Left ventricle myocardium inferior (tissue), 1 donor: ENCODE results near the gene FBXW11. TPM values are rescaled to one million over a fixed set of nuclear protein-coding genes. Genes with fewer than 3 reads are reported as not detected.

Experiments
- DNase-seq: peaks from one replicate; pipeline ENCODE4 v3.0.0-alpha.2; 2020
- H3K27ac ChIP-seq: fragments of 200-600 bp; replicated peaks from 2 replicates; pipeline ENCODE4 v1.8.0; 2021
- H3K27me3 ChIP-seq: fragments of 200-600 bp; 2 replicates; pipeline ENCODE4 v1.8.0; 2021; ENCODE audit warnings: low read depth
- H3K36me3 ChIP-seq: fragments of 200-600 bp; 2 replicates; pipeline ENCODE4 v1.8.0; 2021
- H3K4me1 ChIP-seq: fragments of 200-600 bp; 2 replicates; pipeline ENCODE4 v1.8.0; 2021
- H3K4me3 ChIP-seq: fragments of 200-600 bp; 2 replicates; pipeline ENCODE4 v1.8.0; 2021; ENCODE audit warnings: mild to moderate bottlenecking, moderate library complexity
- H3K9me3 ChIP-seq: fragments of 200-600 bp; replicated peaks from 2 replicates; pipeline ENCODE4 v1.8.0; 2021
- CTCF ChIP-seq: fragments of 200-600 bp; IDR thresholded peaks from 2 replicates; pipeline ENCODE4 v1.8.0; 2021; ENCODE audit warnings: antibody characterized with exemption, mild to moderate bottlenecking, borderline replicate concordance
- intact Hi-C: fragments of 100-400 bp; cut with micrococcal nuclease; formaldehyde crosslinking; loops from one replicate; pipeline ENCODE4 v1.11.0; 2022
- total RNA-seq: library from RNA; stranded (reverse); fragmentation: NEBNext Ultra II Directional; extraction: Animal tissue kit (Norgen Biotek cat#: 25700); gene quantifications from one replicate; pipeline ENCODE4 v1.2.1, GENCODE V29; 2021
- donor health status: DM: no; HTN: yes; CAD: no; lungs with severe emphysema.

FBXW11 gene
- total RNA-seq, 1 donor from 2014 or later = 69.0 TPM

DNA sequence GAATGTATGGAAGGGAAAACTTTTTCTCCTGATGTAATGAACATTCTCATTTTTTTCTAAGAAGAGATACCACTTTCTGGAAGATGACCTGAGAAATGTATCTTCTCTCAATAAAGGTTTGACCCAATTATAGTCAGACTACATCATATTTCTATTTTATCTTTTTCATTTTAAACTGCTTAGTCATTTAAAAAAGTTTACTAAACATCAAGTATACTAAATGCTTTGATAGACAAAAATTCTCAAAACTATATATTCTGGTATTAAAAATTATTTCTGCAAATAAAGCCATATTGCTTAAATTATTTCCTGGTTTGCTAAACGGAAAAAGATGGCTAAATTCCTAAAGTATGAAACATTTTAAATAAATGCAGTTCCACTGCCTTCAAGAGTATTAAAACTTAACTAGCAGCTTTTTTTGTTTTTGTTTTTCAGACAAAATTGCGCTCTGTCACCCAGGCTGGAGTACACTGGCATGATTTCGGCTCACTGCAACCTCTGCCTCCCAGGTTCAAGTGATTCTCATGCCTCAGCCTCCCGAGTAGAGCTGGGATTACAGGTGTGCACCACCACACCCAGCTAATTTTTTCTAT, 37.1 kb downstream of the FBXW11 start:
- H3K27ac ChIP-seq = no peak overlapping the region
- H3K27me3 ChIP-seq = no peaks in the 10 kb centered on the region
- no peak for TF ChIP-seq CTCF
- intact Hi-C loops = no loop called here
- H3K9me3 ChIP-seq = no peaks in the 10 kb centered on the region
- H3K4me1 ChIP-seq = peaks cover 63% of the 10 kb centered on the region
- no peak overlapping the region for H3K4me3 ChIP-seq
- no peak for DNase-seq
- no peaks in the 10 kb centered on the region for H3K36me3 ChIP-seq

DNA sequence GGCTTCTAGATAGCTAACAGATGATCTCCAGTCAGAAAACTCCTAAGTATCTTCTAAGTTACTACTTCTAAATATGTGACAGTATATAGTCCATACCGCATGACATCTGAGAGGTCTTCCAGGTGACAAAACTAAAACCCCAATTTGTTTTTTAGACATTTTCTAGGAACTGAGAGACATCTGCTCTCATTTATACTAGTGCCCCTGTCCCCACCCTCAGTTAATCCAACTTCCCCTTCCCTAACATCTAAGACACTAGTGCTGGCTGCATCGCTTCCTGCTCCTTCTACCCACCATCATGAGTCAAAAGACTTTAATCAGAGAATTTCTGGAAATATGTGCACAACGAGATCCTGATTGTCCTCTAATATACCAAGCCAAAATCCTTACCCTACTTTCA, 37.9 kb downstream of the FBXW11 start:
- intact Hi-C loops = no loop called here
- no peak for DNase-seq
- TF ChIP-seq CTCF = no peak
- Histone ChIP-seq H3K9me3 (no peaks in the 10 kb centered on the region), H3K4me3 (no peak overlapping the region), H3K27ac (no peak overlapping the region), H3K4me1 (peaks cover 71% of the 10 kb centered on the region), H3K36me3 (no peaks in the 10 kb centered on the region), H3K27me3 (no peaks in the 10 kb centered on the region)

DNA sequence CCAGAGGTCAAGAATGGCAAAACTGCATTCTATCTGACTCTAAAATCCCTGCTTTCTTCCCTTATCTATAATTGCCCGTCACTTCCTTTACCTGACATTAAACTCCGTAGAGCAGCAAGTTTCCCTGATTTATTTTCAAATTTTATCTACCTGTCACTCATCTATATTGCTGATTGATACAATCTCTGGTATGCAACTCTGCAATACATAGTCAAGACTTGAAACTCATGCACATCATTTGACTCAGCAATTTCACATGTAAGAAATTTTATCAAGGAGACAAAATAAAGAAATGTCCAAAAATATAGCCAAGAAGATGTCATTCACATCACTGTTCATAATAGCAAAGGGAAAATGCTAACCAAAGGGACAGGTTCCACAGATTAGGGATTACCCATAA, 39.5 kb downstream of the FBXW11 start:
- H3K27ac ChIP-seq = peak overlapping the region; percentile 52
- DNase-seq = no peak
- TF ChIP-seq CTCF = no peak
- peaks cover 77% of the 10 kb centered on the region for H3K4me1 ChIP-seq
- H3K4me3 ChIP-seq = no peak overlapping the region
- intact Hi-C loops = no loop called here
- H3K27me3 ChIP-seq = no peaks in the 10 kb centered on the region
- no peaks in the 10 kb centered on the region for H3K9me3 ChIP-seq
- no peaks in the 10 kb centered on the region for H3K36me3 ChIP-seq

- Histone ChIP-seq H3K4me1 (peaks cover 77% of the 10 kb centered on the region), H3K27me3 (no peaks in the 10 kb centered on the region), H3K36me3 (no peaks in the 10 kb centered on the region), H3K9me3 (no peaks in the 10 kb centered on the region), H3K27ac (peak overlapping the region; percentile 52), H3K4me3 (no peak overlapping the region)
- DNase-seq = no peak
- intact Hi-C loops = no loop called here
- TF ChIP-seq CTCF = no peak
These were observed 40.2 kb downstream of the FBXW11 start for GRCh38 chr5:171966270-171966669.

DNA sequence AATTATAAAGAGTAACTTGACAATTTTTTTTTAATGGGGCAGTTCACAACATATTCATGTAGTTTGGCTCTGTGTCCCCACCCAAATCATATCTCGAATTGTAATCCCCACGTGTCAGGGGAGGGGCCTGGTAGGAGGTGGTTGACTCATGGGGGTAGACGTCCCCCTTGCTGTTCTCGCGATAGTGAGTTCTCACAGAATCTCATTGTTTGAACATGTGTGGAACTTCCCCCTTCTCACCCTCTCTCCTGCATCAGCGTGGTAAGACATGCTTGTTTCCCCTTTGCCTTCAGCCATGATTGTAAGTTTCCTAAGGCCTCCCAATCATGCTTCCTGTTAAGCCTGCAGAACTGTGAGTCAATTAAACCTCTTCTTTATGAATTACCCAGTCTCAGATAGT, 40.7 kb downstream of the FBXW11 start:
- intact Hi-C loops = no loop called here
- H3K27ac ChIP-seq = peak overlapping the region; percentile 6
- H3K4me1 ChIP-seq = peaks cover 77% of the 10 kb centered on the region

More for the DNA sequence above, 40.7 kb downstream of the FBXW11 start:
- TF ChIP-seq CTCF = no peak
- H3K4me3 ChIP-seq = no peak overlapping the region
- DNase-seq = no peak
- no peaks in the 10 kb centered on the region for H3K9me3 ChIP-seq
- H3K27me3 ChIP-seq = no peaks in the 10 kb centered on the region
- no peaks in the 10 kb centered on the region for H3K36me3 ChIP-seq
